ENCODE measurements around the gene POLR2E.

Gene POLR2E

DNA sequence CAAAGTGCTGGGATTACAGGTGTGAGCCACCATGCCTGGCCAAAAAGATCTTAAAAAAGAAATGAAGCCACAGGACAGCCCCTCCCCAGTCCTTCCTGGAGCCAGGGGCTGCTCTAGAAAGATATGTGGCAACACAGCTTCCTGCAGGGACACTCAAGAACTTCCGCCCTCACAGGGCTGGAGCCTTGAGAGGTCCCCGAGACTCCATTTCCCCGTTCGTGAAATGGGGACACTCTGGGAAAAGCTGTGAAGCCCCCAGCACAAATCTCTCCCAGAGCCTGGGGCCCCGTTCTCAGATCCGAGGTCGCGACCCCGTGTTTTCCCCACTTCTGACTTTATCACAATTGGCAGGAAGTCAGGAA is 6.1 kb upstream of the POLR2E start:
- FAIRE-seq (no peak), DNase-seq (ENCODE audit: insufficient read length, low spot score) (no peak)

- FAIRE-seq: no peak
- no peak for DNase-seq (ENCODE audit: insufficient read length, low spot score)
Observed at GRCh38 chr19:1098177-1099051, 3.2 kb upstream of the POLR2E start.

GRCh38 chr19:1097810-1098176 is 2.6 kb upstream of the POLR2E start:
- no peak for FAIRE-seq
- no peak for DNase-seq (ENCODE audit: insufficient read length, low spot score)

DNA sequence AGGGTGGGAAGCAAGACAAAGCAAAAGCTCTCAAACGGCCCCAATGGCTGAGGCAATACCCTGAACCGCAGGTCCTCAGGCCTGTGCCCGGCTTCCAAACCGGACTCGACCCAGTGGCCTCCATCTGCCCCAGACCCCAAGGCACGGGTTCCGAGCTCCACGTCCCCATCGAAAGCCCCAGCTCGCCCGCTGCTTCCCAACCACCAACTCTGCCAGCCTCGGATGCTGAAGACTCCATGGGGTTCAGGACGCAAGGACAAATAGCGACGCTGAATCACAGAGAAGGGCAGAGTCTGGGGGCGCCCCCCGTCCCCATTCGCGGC is 559 bp downstream of the POLR2E start:
- FAIRE-seq: no peak

DNA sequence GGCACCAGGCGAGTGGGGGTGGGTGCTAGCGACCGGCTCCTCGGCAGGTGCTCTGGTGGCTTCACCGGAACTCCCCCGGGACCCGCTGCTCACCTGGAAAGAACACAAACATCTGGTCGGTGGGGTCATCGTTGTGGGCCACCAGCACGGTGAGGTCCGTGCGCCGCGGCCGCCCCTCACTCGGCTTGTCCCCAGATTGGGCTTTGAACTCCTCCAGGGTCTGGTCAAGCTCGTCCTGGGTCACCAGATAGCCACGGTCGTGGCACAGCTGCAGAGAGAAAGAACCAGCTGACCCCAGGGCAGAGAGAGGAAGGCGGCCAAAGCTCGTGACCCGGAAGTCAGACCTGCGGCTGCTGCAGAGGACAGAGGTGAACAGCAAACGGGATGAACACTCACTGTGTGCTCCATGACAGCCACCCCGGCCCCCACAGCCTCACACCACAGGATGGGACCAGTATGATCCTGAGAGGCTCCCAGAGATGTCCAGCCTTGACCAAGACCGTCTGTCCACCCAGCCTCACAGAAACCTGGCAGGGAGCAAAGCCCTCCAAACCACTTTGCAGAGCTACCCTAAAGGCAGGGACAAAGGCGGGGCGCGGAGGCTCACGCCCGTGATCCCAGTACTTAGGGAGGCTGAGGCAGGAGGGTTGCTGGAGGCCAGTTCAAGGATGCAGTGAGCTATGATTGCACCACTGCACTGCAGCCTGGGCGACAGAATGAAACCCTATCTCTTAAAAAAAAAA is 1.2 kb downstream of the POLR2E start:
- FAIRE-seq (no peak), DNase-seq (ENCODE audit: insufficient read length, low spot score) (no peak)

More for the DNA sequence above, 559 bp downstream of the POLR2E start:
- DNase-seq (ENCODE audit: insufficient read length, low spot score): no peak

DNA sequence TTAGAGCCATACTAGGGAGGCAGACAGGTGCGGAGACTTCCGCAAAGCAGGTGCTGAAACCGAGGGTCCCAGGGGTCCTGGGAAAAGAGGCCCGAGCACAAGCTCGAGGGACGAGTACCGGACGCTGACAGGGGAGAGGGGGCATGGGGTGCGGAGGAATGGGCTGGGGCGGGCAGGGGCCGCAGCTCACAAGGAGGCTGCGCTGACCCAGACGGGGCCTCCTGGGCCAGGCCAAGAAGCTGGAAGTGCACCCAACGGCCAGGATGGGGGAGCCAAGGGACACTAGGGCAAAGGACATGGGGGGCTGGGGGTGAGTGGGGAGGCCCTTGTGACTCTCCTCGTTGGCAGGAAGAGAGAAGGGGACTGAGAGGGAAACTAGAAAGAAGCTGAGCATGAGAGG is 1.8 kb downstream of the POLR2E start:
- FAIRE-seq (no peak), DNase-seq (ENCODE audit: insufficient read length, low spot score) (no peak)

GRCh38 chr19:1091544-1092175 is 3.5 kb downstream of the POLR2E start:
- no peak for DNase-seq (ENCODE audit: insufficient read length, low spot score)
- no peak for FAIRE-seq

DNA sequence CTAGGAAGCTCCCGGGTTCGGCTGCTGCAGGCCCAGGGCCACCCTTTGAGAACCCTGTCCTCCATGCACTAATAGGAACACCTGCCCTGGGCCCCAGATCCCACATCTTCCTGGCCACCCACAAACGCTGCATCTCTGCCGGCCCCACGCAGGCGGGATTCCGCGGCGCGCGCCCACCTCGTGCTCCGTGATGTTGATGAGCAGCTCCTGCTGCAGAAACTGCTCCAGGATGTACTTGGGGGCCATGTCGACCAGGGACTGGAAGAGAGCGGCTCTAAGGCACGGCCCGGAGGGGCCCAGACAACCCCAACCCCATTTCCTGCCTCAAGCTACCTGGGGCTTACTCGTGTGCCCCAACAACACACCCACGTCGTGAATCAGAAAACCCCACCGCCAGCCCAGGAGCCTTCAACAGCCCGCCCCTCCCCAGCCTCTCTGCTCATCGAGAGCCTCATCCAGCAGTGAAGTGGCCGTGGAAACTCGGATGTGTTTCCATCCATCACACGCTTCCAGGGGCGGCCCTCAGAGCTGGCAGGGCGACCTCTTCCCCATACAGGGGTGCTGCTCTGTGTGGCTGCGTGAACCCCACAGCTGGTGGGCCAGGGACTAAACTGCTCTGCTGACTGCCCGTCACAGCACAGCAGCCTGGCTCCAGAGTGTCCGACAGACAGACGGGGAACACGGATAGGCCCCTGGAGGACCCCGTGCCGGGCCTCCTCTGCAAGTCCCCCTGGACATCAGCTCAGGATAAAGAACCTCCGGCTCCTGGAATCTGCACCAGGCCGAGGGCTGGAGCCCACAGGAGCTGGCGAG is 4.2 kb downstream of the POLR2E start:
- FAIRE-seq (no peak), DNase-seq (ENCODE audit: insufficient read length, low spot score) (no peak)

DNA sequence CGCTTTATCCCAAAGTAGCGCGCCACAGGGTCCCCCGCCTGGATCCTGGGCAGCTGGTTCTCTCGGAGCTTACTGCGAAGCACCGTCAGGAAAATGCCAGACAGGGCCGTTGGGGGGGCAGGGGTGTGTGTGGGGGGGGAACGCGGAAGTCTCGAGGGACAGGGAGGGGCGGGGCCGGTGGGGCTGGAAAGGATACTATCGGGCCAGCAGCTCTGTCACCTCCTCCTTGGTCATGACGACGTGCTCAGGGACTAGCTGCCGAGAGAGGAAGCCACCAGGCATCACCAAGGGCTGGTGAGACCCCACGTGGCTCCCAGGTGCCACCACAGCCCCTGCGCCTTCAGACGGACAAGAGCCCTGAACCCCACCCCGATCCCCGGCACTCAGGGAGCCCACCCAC is 5.3 kb downstream of the POLR2E start:
- DNase-seq (ENCODE audit: insufficient read length, low spot score) (no peak), FAIRE-seq (no peak)

- no peak for DNase-seq (ENCODE audit: insufficient read length, low spot score)
- FAIRE-seq: no peak
Observed at GRCh38 chr19:1089126-1089771, 5.9 kb downstream of the POLR2E start.

DNA sequence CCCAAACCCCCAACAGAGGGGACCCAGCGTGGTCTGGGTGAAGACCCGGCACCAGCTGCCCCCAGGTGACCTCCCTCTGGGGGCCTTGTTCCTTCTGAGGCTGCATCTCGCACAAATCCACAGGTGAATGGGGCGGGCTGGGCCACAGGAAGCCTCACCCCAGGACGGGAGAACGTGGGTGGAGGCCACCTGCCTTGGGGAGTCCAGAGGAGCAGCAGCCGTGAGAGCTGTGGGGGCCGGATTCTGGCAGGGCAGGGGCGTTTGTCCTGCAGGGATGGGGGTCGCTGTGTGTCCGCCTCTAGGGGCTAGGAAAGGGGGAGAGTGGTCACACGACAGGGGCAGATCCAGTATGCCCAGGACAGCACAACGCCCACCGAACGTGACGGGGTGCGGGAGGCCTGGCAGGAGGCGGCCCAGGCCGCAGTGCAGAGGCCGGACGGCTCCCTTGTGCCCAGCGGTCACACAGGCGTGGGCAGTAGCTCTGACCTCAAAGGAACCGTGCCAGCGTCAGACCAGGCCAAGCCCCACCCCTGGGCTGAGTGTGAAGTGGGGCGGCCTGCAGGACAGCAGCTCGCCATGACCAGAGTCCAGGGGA is 6.7 kb downstream of the POLR2E start:
- DNase-seq (ENCODE audit: insufficient read length, low spot score) (no peak), FAIRE-seq (no peak)

- DNase-seq (ENCODE audit: insufficient read length, low spot score): no peak
- peak; percentile 90 for FAIRE-seq
Observed at GRCh38 chr19:1087813-1088415, 7.3 kb downstream of the POLR2E start.

DNA sequence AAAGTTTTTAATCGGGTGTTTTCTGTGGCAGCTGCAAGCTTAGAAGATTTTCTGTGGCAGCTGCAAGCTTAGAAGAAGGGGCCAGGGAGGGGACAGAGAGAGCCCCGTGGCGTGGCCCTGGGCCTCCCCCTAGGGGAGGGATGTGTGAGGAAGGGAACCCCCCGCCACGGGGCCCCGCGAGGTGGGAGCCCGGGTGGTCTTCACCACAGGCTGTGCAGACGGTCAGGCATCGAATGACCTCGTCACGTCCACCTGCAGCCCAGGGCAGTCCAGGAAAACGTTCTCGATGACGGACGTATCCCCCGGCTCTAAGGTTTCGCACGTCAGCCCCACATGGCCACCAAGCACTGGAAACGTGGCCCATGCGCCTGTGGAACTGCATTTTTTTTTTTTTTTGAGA is 8.6 kb downstream of the POLR2E start:
- FAIRE-seq (no peak), DNase-seq (ENCODE audit: insufficient read length, low spot score) (no peak)

DNA sequence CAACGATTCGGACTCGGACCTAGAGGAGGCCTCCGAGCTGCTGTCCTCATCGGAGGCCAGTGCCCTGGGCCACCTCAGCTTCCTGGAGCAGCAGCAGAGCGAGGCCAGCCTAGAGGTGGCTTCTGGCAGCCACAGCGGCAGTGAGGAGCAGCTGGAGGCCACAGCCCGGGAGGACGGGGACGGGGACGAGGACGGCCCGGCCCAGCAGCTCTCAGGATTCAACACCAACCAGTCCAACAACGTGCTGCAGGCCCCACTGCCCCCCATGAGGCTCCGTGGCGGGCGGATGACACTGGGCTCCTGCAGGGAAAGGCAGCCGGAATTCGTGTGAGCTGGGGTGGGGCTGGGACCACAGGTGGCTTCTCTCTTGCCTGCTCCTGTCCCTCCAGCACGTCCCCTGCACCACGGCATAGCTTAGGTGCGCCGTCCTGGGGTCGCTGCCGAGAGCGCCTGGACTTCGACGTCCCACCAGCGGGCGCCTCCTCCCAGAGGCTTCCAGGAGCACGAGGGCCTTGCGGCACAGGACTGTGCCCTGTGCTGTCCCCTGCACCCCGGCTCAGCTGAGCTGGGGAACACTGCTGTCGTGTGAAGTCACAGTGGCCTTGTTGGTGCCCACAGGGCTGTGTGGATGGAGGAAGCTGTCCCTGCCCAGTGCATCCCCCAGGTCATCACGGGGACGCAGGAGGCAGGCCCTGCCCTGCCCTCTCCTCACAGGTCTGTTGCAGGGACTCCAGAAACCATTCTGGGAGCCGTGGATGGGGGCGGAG is 9.3 kb downstream of the POLR2E start:
- FAIRE-seq (no peak), DNase-seq (ENCODE audit: insufficient read length, low spot score) (no peak)

DNA sequence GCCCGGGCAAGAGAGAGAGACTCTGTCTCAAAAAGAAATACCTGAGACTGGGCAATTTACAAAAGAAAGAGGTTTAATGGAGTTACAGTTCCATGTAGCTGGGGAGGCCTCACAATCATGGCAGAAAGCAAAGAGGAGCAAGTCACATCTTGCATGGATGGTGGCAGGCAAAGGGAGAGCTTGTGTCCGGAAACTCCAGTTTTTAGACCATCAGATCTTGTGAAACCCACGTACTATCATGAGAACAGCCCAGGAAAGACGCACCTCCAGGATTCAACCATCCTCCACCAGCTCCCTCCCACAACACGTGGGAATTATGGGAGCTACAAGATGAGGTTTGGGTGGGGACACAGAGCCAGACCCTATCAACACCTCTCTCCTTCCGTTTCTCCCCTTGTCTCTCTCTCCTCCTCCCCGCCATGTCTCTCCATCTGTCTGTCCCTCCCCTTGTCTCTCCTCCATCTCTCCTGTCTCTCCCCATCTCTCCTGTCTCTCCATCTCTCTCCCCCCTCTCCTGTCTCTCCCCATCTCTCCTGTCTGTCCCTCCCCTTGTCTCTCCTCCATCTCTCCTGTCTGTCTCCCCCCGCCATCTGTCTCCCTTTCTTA is 10.0 kb downstream of the POLR2E start:
- DNase-seq (ENCODE audit: insufficient read length, low spot score) (no peak), FAIRE-seq (no peak)

DNA sequence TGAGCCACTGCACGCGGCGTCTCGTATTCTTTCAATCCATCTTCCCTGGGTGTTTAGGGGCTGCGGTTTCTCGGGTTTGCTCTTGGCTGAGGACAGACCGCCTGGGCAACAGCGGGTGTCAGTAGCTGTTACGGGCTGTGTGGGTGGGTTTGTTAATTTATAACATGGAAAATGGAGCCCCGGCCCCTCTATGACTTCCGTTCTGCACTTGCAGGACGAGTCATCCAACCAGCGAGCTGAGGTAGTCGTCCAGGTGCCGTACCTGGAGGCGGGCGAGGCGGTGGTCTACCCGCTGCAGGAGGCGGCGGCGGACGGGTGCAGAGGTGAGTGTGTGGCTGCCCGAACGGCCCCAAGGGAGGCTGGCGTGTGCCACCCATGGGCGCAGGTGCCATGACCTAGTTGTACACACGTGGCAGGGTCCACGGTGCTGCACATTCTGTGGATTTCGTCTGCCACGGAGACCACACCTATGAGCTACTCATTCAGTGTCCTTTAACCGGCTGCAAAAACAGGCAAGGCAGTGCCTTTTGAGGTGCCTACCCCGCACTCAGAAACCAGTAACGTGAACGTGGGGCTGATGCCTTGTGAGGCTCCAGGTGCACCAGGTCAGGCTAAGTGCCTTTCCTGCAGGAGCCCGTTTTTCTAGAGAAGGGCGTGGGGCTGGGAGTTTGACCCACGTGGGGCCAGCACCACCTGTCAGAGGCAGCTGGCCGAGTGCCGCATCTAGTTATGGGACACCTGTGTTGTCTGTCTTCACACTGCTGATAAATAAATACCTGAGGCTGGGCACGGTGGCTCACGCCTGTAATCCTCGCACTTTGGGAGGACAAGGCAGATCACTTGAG is 10.9 kb downstream of the POLR2E start:
- no peak for DNase-seq (ENCODE audit: insufficient read length, low spot score)
- FAIRE-seq: peak; percentile 81

GRCh38 chr19:1082928-1083816 is 12.0 kb downstream of the POLR2E start:
- FAIRE-seq: no peak
- DNase-seq (ENCODE audit: insufficient read length, low spot score): no peak
